ENCODE data around the gene LDB2.

LDB2 gene

DNA sequence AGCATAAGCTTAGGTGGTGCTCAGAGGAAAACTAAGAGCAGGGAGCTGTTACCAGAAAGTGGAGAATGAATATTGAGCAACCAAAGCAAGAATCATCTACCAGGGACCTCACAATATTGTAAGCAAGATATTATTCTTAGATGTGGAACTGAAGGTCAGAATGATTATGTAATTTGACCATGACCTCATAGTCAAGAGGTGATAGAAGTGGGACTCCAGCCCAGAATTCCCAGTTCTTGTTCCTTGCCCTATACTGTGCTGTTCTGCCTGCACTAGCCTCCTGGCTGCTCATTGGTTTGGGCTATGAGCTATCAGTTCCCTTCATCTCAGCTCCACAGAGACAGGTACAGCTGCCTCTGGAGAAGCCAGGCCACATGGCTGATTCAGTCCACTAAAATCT, 229.4 kb downstream of the LDB2 start:
- Histone ChIP-seq H3K27ac (no peak overlapping the region), H3K36me3 (ENCODE audit: control insufficient read depth, insufficient read depth, low read length) (no peaks in the 10 kb centered on the region), H3K4me1 (no peaks in the 10 kb centered on the region), H3K27me3 (ENCODE audit: control insufficient read depth, insufficient read depth, low read length) (no peaks in the 10 kb centered on the region), H3K4me3 (ENCODE audit: low read depth, low read length) (no peak overlapping the region), H2AFZ (no peak overlapping the region), H3K9me3 (ENCODE audit: control insufficient read depth, low read length) (no peaks in the 10 kb centered on the region), H3K4me2 (ENCODE audit: low read length) (no peak overlapping the region), H3K9ac (no peak overlapping the region), H3K79me2 (no peaks in the 10 kb centered on the region)
- TF ChIP-seq, protein P1, sequence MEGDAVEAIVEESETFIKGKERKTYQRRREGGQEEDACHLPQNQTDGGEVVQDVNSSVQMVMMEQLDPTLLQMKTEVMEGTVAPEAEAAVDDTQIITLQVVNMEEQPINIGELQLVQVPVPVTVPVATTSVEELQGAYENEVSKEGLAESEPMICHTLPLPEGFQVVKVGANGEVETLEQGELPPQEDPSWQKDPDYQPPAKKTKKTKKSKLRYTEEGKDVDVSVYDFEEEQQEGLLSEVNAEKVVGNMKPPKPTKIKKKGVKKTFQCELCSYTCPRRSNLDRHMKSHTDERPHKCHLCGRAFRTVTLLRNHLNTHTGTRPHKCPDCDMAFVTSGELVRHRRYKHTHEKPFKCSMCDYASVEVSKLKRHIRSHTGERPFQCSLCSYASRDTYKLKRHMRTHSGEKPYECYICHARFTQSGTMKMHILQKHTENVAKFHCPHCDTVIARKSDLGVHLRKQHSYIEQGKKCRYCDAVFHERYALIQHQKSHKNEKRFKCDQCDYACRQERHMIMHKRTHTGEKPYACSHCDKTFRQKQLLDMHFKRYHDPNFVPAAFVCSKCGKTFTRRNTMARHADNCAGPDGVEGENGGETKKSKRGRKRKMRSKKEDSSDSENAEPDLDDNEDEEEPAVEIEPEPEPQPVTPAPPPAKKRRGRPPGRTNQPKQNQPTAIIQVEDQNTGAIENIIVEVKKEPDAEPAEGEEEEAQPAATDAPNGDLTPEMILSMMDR (IDR thresholded peaks at IDR 0.05), result no peak

DNA sequence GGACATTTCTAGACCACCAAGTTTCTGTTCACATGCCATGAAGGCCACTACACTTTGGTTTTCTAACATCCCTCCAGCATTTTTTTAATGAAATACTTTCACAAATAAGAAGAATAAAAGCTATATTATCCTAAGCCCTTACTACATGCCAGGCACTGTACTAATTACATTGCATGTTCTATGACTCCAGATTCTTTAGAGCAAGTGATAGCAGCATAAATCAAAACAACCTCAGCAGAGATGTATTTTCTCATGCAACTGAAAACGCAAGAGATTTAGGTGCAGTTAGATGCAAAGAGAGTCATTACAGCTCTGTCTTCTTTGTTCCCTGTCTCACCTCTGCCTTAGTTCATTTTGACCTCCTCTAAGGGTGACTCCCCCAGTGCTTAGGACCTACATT, 230.0 kb downstream of the LDB2 start:
- no peaks in the 10 kb centered on the region for H3K27me3 ChIP-seq (ENCODE audit: control insufficient read depth, insufficient read depth, low read length)
- H3K36me3 ChIP-seq (ENCODE audit: control insufficient read depth, insufficient read depth, low read length), result no peaks in the 10 kb centered on the region
- no peak overlapping the region for H3K9ac ChIP-seq
- no peaks in the 10 kb centered on the region for H3K79me2 ChIP-seq
- no peaks in the 10 kb centered on the region for H3K9me3 ChIP-seq (ENCODE audit: control insufficient read depth, low read length)
- H3K27ac ChIP-seq, result no peak overlapping the region
- no peak overlapping the region for H3K4me2 ChIP-seq (ENCODE audit: low read length)
- H3K4me3 ChIP-seq (ENCODE audit: low read depth, low read length), result no peak overlapping the region
- H3K4me1 ChIP-seq, result no peaks in the 10 kb centered on the region
- H2AFZ ChIP-seq, result no peak overlapping the region
- TF ChIP-seq, protein P1 (IDR thresholded peaks at IDR 0.05), result no peak

DNA sequence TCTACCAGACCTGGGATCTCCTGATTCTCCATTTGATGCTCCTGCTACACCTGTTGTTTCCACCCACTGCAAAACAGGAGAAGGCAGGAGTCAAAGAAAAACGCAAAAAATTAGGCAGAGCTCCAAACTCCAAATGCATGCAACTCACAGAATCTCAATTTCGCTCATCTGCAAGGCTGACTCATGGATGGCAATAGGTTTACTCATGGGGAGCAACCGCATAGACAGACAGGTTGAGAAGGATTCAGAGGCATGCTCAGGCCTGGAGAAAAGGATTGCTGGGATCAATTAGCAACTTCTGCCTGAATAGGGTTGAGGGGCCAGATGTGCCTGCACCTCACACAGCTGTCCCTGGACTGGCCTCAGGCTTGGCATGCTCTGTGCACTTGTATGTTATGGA, 231.0 kb downstream of the LDB2 start:
- no peak overlapping the region for H3K9ac ChIP-seq
- H3K4me1 ChIP-seq, result no peaks in the 10 kb centered on the region
- no peak overlapping the region for H3K4me2 ChIP-seq (ENCODE audit: low read length)
- no peaks in the 10 kb centered on the region for H3K79me2 ChIP-seq
- TF ChIP-seq, protein P1 (IDR thresholded peaks at IDR 0.05), result no peak
- H3K9me3 ChIP-seq (ENCODE audit: control insufficient read depth, low read length), result no peaks in the 10 kb centered on the region
- H3K4me3 ChIP-seq (ENCODE audit: low read depth, low read length), result no peak overlapping the region
- no peaks in the 10 kb centered on the region for H3K36me3 ChIP-seq (ENCODE audit: control insufficient read depth, insufficient read depth, low read length)
- H3K27ac ChIP-seq, result no peak overlapping the region
- no peaks in the 10 kb centered on the region for H3K27me3 ChIP-seq (ENCODE audit: control insufficient read depth, insufficient read depth, low read length)
- H2AFZ ChIP-seq, result no peak overlapping the region

DNA sequence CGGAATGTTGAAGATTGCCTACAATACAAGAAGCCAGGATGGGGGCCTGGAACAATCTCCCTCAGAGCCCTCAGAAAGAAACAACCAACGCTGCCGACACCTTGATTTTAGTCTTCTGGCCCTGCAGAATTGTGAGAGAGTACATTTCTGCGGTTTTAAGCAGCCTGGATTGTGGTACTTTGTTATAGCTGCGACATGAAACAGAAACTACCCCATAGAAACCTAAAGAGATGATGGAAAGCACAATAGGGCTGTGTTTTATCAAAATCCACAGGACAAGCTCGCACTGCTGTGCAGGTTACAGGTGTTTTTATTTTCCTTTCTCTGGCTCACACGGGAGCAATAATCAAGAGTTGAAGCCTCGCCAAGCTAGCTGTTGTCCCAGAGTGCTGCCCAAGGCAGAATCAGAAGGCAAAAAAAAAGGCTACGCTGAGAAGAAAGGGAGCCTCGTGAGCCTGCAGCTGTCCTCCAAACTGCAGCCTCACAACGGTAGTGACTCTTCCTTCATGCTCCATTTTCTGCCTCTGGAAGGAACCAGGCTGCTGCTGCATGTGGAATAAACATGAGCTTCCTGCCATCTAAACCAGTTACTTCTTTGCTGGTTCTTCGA, 232.4 kb downstream of the LDB2 start:
- TF ChIP-seq, protein P1 (IDR thresholded peaks at IDR 0.05), result no peak
- Histone ChIP-seq H2AFZ (no peak overlapping the region), H3K9me3 (ENCODE audit: control insufficient read depth, low read length) (no peaks in the 10 kb centered on the region), H3K4me2 (ENCODE audit: low read length) (no peak overlapping the region), H3K4me3 (ENCODE audit: low read depth, low read length) (no peak overlapping the region), H3K27ac (no peak overlapping the region), H3K79me2 (no peaks in the 10 kb centered on the region), H3K36me3 (ENCODE audit: control insufficient read depth, insufficient read depth, low read length) (no peaks in the 10 kb centered on the region), H3K9ac (no peak overlapping the region), H3K4me1 (no peaks in the 10 kb centered on the region), H3K27me3 (ENCODE audit: control insufficient read depth, insufficient read depth, low read length) (no peaks in the 10 kb centered on the region)

DNA sequence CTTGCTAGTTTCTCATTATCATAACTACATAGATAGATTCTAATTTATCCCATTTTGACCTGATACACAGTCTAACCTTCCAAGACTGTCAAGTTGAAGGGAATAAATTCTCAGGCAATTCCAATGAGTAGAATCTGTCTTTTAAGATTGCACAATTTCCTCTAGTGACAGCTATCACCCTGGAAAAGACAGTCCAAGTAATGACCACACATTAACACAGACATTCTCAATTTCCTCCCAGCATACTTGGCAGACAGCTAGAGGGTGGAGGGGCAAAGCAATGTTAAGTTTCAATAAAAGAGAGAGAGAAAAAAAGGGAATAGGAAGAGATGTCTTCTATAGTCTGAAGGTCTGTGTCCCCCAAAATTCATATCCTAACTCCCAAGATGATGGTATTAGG, 234.7 kb downstream of the LDB2 start:
- H3K4me2 ChIP-seq (ENCODE audit: low read length), result no peak overlapping the region
- no peak overlapping the region for H3K4me3 ChIP-seq (ENCODE audit: low read depth, low read length)
- no peak overlapping the region for H2AFZ ChIP-seq
- no peak overlapping the region for H3K9ac ChIP-seq
- H3K36me3 ChIP-seq (ENCODE audit: control insufficient read depth, insufficient read depth, low read length), result no peaks in the 10 kb centered on the region
- H3K4me1 ChIP-seq, result no peaks in the 10 kb centered on the region
- TF ChIP-seq, protein P1 (IDR thresholded peaks at IDR 0.05), result no peak
- no peaks in the 10 kb centered on the region for H3K27me3 ChIP-seq (ENCODE audit: control insufficient read depth, insufficient read depth, low read length)
- no peaks in the 10 kb centered on the region for H3K79me2 ChIP-seq
- H3K27ac ChIP-seq, result no peak overlapping the region
- no peaks in the 10 kb centered on the region for H3K9me3 ChIP-seq (ENCODE audit: control insufficient read depth, low read length)
